Activated CD4-positive, alpha-beta T cell treated with anti-CD3 and anti-CD28 coated beads, Interleukin-10, Interleukin-2, amounts not matched to agents 100 ng/mL and 50 ng/mL, durations not matched to agents 16 hours and 8 hours (primary cell): ENCODE results near the gene HLA-DPA1.
A peak's percentile ranks its signal among the peaks of the same experiment; 100 is the strongest.
"Not testable (repeated sequence)": the region's sequence is repeated elsewhere in the genome, so short reads cannot be mapped to it uniquely, and the experiment has no call there.

Experiments used
- DNase-seq: peaks from one replicate; pipeline ENCODE4 v3.0.0-alpha.2; 2020

HLA-DPA1 gene

GRCh38 chr6:33088258-33088930 is 14.9 kb upstream of the HLA-DPA1 start:
- no peak for DNase-seq

GRCh38 chr6:33085627-33086026 is 12.2 kb upstream of the HLA-DPA1 start:
- DNase-seq: no peak

GRCh38 chr6:33082702-33083101 is 9.3 kb upstream of the HLA-DPA1 start:
- DNase-seq: peak; percentile 30

GRCh38 chr6:33081098-33081824 is 7.8 kb upstream of the HLA-DPA1 start:
- no peak for DNase-seq

GRCh38 chr6:33080127-33081089 is 7.0 kb upstream of the HLA-DPA1 start:
- no peak for DNase-seq

GRCh38 chr6:33079580-33079979 is 6.1 kb upstream of the HLA-DPA1 start:
- no peak for DNase-seq

GRCh38 chr6:33078919-33079521 is 5.6 kb upstream of the HLA-DPA1 start:
- DNase-seq: no peak

- no peak for DNase-seq
These were observed 5.0 kb upstream of the HLA-DPA1 start for GRCh38 chr6:33078442-33078841.

GRCh38 chr6:33077908-33078307 is 4.5 kb upstream of the HLA-DPA1 start:
- DNase-seq: no peak

- DNase-seq: no peak
These were observed 3.0 kb upstream of the HLA-DPA1 start for GRCh38 chr6:33076406-33076934.

- DNase-seq: peak; percentile 88
These were observed 2.3 kb upstream of the HLA-DPA1 start, which contains the start of gene HLA-DPB1 for GRCh38 chr6:33075568-33076405. HLA-DPB1 (plus strand) TSS chr6:33075990; CDS start chr6:33076042, 52 bp downstream.

- no peak for DNase-seq
These were observed 1.7 kb upstream of the HLA-DPA1 start for GRCh38 chr6:33075208-33075567.

GRCh38 chr6:33072508-33073100 is 845 bp downstream of the HLA-DPA1 start:
- no peak for DNase-seq

GRCh38 chr6:33071569-33071968 is 1.9 kb downstream of the HLA-DPA1 start:
- DNase-seq: no peak

- DNase-seq: no peak
These were observed 2.5 kb downstream of the HLA-DPA1 start for GRCh38 chr6:33070909-33071308.

GRCh38 chr6:33069021-33069738 is 4.3 kb downstream of the HLA-DPA1 start:
- no peak for DNase-seq

GRCh38 chr6:33066917-33067521 is 6.4 kb downstream of the HLA-DPA1 start:
- DNase-seq: no peak

- DNase-seq: no peak
These were observed 8.1 kb downstream of the HLA-DPA1 start for GRCh38 chr6:33065312-33065711.

GRCh38 chr6:33064723-33065122 is 8.7 kb downstream of the HLA-DPA1 start:
- no peak for DNase-seq

- DNase-seq: not testable (repeated sequence)
These were observed 10.0 kb downstream of the HLA-DPA1 start for GRCh38 chr6:33063435-33063834.
